ENCODE results near the gene ZNF880.
A peak's percentile ranks its signal among the peaks of the same experiment; 100 is the strongest.
"Not testable (repeated sequence)": the region's sequence is repeated elsewhere in the genome, so short reads cannot be mapped to it uniquely, and the experiment has no call there.

The ZNF880 gene

DNA sequence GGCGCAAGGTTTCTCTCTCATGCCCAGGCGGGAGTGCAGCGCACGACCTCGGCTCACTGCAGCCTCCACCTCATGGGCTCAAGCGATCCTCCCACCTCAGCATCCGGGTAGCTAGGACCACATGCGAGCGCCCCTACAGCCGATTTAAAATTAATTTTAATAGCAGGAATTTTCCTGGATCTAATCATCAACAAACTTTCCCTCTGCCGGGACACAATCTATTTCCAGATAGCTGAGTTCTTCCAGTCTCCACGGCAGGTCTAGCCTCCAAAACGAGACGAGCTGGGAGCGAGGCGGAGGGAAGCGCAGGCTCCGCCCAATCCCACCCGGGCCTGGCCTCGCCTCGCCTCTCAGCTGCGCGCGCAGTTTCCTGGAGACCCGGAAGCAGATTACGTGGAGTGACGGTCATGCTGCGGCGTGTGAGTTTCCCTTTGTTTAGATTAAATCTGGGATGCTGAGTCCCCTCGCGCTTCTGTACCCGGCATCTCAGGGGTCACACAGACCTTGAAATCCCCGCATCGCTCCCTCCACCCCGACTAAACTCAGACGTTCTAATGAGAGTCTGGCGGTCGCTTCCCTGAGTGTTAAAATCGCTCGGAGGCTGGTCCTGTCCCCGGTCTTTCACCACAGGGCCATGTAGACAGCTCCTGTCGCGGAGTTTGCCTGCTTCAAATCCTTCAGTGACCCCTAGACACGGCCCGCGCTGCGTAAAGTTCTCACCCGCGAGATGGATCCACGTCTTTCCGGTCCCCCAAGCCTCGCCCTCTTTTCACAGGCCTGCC, at the start of gene ZNF880:
Gene ZNF880 (plus strand): TSS at position 365 of the 782 bp plus-strand sequence. CDS start 43 bp downstream, at position 408.
- peak; percentile 83 for DNase-seq (ENCODE audit: low read depth)

DNA sequence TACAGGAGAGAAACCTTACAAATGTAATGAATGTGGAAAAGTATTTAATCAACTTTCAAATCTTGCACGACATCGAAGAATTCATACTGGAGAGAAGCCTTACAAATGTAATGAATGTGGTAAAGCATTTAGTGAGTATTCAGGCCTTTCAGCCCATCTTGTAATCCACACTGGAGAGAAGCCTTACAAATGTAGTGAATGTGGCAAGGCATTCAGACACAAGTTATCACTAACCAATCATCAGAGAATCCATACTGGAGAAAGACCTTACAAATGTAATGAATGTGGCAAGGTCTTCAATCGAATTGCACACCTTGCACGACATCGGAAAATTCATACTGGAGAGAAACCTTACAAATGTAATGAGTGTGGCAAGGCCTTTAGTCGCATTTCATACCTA, 47.3 kb upstream of the ZNF880 start:
- DNase-seq (ENCODE audit: low read depth), result no peak

DNA sequence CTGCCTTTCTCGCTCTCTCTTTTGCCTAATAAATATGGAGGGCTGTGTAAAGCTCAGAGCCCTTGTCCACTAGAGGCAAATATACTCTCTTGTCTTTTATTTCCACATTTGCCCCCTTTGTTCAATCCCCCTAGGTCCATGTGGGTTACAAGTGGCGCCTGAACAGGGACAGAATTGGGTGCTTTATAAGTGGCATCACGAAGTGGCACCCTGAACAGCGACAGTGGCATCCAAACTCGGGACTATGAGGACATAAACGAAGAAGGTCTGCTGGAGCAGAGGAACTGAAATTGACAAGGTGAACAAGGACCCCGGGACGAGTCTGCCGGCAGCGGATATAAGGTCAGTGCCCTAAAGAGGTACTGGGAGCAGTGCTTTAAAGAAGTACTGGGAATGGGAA, 38.0 kb upstream of the ZNF880 start:
- no peak for DNase-seq (ENCODE audit: low read depth)

DNA sequence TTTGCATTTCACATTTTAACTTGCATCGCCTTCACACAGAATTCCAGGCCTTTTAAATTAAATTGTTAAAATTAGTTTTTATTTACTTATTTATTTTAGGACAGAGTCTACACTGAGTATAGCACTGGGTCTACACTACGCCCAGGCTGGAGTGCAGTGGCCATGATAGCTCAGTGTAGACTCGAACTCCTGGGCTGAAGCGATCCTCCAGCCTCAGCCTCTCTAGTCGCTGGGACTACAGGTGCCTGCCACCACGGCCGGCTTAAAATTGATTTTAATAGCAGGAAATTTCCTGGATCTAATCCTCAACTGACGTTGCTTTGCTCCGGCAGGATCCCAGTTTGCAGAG, 34.0 kb upstream of the ZNF880 start:
- DNase-seq (ENCODE audit: low read depth), result no peak

DNA sequence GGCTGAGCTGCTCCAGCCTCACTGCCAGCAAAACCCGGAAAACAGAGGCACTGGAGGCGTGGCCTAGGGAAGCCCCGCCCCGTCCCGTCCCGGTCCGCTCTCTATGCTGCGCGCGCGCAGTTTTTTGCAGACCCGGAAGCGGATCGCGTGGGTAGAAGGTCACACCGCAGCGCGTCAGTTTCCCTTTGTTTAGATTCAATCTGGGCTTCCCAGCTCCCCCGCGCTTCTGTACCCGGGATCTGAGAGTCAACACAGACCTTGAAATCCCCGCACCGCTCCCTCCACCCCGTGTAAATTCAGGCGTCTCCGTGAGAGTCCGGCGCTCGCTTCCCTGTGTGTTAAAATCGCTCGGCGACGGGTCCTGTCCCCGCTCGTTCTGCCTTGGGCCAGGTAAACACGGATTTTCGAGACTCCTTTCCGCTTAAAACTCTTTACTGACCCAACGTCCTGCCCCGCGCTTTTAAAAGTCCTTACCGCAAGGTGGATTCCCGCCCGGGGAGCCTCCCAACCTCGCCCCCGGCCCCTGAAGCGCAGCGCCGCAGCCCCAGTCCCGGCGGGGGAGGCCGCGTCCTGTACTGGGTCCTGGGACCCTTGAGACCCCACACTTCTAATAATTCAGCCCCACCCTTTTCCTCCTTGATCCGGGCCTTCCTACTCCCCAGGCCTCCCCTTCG, 33.5 kb upstream of the ZNF880 start, which contains the start of gene ZNF610:
Gene ZNF610 (plus strand): TSS at position 127 of the 674 bp plus-strand sequence. CDS start 12,930 bp downstream, outside the sequence.
- peak; percentile 74 for DNase-seq (ENCODE audit: low read depth)

DNA sequence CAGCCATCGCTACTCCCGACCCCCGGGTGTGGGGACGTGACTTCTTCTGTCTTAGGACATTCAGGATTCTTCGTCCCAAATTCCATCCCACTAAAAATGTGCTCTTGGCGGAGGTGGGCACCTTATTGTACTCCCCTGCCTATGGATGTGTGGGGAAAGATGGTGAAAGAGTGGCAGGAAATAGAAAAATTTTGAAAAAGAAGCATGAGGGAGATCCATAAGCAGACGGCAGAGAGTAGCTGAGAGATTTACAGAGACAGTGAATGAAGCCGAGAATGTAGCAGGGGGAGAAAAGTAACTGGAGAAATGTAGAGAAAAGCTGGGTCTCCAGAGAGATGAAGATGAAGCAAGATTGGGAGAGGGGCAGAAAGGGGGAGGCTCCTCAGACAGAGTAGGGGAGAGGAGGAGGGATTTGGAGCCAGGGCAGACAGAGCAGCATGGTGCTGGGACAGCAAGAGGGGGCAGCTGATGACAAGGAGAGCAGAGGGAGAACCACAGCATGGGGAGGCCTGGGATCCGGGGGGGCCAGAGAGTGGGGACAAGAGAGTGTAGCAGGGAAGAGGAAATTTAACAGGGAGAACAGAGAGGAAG, 32.8 kb upstream of the ZNF880 start:
- DNase-seq (ENCODE audit: low read depth), result no peak

DNA sequence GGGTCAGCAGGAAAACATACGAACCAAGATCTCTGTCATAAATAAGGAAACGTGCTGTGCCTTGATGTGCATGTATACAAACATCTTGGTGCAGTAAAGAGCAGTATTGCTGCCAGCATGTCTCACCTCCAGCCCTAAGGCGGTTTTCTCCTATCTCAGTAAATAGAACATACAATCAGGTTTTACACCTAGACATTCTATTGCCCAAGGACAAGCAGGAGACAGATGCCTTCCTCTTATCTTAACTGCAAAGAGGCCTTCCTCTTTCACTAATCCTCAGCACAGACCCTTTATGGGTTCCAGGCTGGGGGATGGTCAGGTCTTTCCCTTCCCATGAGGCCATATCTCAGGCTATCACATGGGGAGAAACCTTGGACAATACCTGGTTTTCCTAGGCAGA, 30.7 kb upstream of the ZNF880 start:
- not testable (repeated sequence) for DNase-seq (ENCODE audit: low read depth)

DNA sequence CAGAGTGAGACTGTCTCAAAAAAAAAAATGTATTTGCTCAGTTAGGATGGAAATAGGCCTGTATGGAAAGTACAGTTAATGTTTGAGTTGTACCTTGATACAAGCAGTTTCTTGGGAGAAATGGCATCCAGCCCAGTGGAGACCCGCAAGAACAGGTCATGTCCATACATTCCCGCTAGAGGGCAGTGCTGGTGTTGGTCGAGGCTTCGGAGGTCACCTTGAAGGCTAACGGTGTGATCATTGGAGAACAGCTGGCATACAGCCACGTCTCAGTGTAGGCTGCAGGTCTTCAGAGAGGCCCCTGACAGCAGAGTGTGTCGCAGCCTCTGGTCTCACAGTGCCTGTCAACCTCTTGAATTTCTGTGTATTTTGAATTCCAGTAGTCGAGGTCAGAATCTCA, 26.2 kb upstream of the ZNF880 start:
- DNase-seq (ENCODE audit: low read depth), result peak; percentile 24

DNA sequence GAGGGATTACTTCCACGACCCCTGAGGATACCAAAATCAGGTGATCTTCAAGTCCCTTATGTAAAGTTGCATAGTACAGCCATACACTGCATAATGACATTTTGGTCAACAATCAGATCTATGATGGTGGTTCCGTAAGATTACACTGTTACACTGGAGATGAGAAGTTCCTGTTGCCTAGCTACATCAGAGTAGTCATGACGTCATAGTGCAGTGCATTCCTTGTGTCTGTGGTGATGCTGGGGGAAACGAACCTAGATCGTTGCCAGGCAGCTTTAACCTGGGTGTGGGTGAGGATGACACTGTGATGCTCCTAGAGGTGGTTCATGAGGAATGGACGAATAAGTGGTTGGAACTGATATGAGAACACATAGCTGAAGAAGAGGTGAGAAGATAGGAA, 24.6 kb upstream of the ZNF880 start:
- no peak for DNase-seq (ENCODE audit: low read depth)

DNA sequence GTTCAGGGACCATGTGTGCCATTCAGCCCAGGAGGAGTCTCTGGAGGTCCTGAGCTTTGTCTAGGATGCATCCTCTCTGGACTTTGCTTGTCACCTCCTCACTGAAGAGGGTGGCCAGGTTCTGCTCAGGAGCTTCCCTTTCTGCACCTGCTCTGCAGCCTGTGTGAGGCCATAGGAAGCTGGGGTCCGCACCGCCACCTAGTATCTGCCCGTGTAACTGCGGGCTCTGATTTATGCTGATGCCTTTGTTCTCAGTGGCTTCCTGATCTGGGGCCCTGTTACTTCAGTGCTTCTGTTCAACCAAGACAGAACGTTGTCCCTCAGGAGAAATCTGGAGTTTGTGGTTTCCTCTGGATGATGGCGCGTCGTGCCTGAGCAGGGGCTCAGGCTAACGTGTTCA, 18.2 kb upstream of the ZNF880 start:
- DNase-seq (ENCODE audit: low read depth), result no peak

DNA sequence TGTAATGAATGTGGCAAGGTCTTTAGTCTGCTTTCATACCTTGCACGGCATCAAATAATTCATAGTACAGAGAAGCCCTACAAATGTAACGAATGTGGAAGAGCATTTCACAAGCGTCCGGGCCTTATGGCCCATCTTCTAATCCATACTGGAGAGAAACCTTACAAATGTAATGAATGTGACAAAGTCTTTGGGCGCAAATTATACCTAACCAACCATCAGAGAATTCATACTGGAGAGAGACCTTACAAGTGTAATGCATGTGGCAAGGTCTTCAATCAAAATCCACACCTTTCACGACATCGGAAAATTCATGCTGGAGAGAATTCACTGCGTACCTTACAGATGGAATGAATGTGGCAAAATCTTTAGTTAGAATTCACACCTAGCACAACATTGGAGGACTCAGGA, 3.3 kb upstream of the ZNF880 start:
- DNase-seq (ENCODE audit: low read depth), result no peak

DNA sequence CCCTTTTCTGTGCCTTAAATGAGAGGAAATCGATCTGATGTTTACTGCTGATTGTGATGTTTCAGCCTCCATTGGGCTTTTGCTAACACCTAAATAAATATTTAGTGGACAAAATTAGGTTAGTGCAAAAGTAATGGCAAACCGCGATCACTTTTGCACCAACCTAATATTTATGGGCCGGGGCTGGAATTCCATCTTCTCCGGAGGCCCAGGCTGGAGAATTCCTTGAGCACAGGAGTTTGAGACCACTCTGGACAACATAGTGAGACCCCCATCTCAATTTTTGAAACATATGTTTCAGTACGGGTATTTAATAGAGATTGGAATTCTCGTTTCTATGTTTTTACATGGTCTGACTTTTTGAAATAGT, 603 bp downstream of the ZNF880 start:
- DNase-seq (ENCODE audit: low read depth), result no peak

DNA sequence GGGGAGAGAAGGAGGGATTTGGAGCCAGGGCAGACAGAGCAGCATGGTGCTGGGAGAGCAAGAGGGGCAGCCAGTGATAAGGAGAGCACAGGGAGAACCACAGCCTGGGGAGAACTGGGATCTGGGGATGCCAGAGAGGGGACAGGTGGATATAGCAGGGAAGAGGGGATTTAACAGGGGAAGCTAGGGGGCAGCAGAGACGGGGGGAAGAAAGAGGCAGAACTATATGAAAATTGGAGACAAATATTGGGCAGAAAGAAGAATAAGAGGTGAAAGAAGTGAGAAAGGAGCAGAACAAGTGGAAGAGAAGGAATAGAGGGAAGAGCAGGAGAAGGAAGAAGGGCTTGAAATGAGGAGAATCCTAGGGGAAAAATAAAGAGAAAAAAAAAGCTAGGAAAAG, 21.4 kb downstream of the ZNF880 start:
- DNase-seq (ENCODE audit: low read depth), result no peak

DNA sequence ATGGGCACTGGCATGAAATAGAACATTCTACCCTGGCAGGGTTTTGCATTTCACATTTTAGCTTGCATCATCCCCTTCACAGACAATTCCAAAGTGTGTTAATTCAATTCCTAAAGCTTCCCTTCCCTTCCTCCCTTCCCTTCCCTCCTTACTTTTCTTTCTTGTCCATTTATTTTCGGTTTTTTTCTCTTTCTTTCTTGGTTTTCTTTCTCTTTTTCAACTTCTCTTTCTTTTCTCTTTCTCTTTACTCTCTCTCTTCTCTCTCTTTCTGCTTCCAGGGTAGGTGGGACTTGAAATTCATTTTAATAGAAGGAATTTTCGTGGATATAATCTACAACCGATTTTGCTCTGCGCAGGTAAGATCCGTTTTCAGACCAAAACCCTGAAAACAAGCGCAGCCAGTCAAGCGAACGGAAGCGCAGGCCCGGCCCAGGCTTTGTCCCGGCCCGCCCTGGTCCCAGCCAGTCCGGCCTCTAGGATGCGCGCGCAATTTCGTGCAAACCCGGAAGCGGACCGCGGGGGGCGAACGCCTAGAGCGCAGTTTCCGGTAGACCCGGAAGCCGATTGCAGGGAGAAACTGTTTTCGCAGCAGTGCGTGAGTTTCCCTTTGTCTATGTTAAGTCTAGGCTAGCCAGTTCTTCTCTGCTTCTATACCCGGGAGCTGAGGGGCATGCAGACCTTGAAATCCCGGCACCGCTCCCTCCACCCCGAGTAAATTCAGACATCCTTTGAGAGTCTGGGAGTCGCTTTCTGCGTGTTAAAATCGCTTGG, 27.8 kb downstream of the ZNF880 start, which contains the start of gene ZNF528:
Gene ZNF528 (plus strand): TSS at position 540 of the 771 bp plus-strand sequence. CDS start 4,165 bp downstream, outside the sequence.
- DNase-seq (ENCODE audit: low read depth), result peak; percentile 89

DNA sequence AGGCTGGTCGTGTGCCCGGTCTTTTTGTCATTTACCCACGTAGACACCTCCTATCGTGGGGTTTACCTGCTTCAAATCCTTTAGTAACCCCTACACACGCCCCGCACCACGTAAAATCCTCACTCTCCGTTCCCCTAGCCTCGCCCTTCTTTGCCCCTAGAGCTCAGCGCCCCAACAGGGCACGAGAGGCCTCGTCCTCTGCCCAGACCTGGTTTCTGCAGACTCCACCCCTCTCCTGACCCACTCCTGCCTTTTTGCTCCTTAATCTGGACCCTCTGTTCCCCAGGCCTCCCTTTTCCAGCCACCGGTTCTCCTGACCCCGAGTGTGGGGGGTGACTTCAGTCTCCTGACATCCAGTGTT, 28.3 kb downstream of the ZNF880 start:
- no peak for DNase-seq (ENCODE audit: low read depth)

DNA sequence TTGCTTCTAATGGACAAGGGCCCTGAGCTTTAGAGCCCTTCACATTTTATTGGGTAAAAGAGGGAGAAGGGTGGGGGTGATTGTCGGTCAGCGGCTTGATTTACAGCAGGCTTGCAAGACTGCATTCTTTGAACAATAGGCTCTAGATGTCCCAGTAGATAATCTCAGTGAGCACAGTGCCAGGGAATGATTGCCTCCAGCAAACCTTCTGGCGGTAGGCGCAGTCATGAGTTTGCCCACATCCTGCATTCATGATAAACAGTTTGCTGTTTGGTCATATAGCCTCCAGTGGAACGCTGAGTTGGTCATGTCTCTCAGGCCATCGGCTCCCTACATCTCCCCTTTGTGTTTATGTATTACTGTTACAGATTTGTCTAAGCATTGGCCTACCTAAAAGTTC, 40.6 kb downstream of the ZNF880 start:
- DNase-seq (ENCODE audit: low read depth), result no peak

DNA sequence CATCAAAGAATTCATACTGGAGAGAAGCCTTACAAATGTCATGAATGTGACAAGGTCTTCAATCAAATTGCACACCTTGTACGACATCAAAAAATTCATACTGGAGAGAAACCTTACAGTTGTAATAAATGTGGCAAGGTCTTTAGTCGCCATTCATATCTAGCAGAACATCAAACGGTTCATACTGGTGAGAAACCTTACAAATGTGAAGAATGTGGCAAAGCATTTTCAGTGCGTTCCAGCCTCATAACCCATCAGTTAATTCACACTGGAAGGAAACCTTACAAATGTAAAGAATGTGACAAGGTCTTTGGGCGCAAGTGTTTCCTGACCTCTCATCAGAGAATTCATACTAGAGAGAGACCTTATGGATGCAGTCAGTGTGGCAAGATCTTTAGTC, 46.0 kb downstream of the ZNF880 start:
- DNase-seq (ENCODE audit: low read depth), result no peak

DNA sequence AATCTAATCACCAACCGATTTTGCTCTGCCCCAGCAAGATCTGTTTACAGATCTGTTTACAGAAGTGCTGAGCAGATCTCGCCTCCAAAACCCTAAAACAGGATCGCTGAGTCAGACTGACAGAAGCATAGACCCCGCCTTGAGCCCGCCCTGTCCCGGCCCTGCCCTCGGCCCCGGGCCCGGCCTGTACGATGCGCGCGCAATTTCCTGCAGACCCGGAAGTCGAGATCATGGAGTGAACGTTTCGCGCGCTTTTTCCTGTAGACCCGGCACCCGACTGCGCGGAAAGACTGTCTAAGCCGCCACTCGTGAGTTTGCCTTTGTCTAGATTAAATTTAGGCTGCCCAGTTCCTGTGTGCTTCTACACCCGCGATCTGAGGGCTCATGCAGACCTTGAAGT, 59.2 kb downstream of the ZNF880 start, which contains the start of gene ZNF534:
Gene ZNF534 (plus strand): TSS at position 212 of the 400 bp plus-strand sequence. CDS start 2,327 bp downstream, outside the sequence.
- no peak for DNase-seq (ENCODE audit: low read depth)

Data from activated T-helper 1 cell treated with Interleukin-2 at 50 U/mL for 16 hours (primary cell).